ENCODE measurements around the gene KCNQ5. TPM values are rescaled to one million over a fixed set of nuclear protein-coding genes. Genes with fewer than 3 reads are reported as not detected.

The KCNQ5 gene
- total RNA-seq, 1 donor from 2014 or later = not detected

DNA sequence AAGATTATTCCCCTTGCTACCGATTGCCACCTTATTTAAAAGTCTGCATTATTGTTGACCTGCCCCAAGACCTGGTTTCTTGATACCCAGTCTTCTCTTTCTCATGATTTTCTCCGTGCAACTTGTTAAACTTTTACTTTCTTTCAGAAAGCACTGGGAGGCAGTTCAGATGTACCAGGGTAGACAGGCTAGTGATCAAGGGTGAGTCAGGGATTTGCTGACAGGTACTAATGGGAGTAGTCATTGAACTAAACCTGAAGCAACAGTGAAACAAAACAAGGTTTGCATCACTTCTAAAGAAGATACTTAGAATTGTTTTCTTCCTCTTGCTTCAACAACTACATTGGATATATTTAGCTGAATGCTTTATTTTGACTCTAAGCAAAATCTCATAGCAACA is 124.4 kb downstream of the KCNQ5 start:
- Histone ChIP-seq H3K36me3 (no peaks in the 10 kb centered on the region), H3K79me2 (ENCODE audit: low read depth) (no peaks in the 10 kb centered on the region), H3K4me2 (no peak overlapping the region), H3K27ac (no peak overlapping the region), H3K27me3 (no peaks in the 10 kb centered on the region), H2AFZ (replicated peaks) (no peak overlapping the region), H3F3A (ENCODE audit: low read depth) (no peaks in the 10 kb centered on the region), H4K20me1 (ENCODE audit: low read depth) (no peaks in the 10 kb centered on the region), H3K4me1 (no peaks in the 10 kb centered on the region), H3K9me3 (ENCODE audit: low read depth) (no peaks in the 10 kb centered on the region), H3K4me3 (no peak overlapping the region), H3K9ac (no peak overlapping the region)
- Mint-ChIP-seq H3K9me3 (no peaks in the 10 kb centered on the region), H3K36me3 (no peaks in the 10 kb centered on the region), H3K27ac (no peak overlapping the region), H3K4me3 (no peak overlapping the region), H3K27me3 (ENCODE audit: insufficient read depth, low read depth) (no peaks in the 10 kb centered on the region), H3K4me1 (peaks cover 4% of the 10 kb centered on the region)
- no peak for DNase-seq (ENCODE audit: low spot score)
- TF ChIP-seq EZH2phosphoT487 (IDR thresholded peaks at IDR 0.05) (no peak), EZH2 (IDR thresholded peaks at IDR 0.05) (no peak)
- TF ChIP-seq, protein P1, sequence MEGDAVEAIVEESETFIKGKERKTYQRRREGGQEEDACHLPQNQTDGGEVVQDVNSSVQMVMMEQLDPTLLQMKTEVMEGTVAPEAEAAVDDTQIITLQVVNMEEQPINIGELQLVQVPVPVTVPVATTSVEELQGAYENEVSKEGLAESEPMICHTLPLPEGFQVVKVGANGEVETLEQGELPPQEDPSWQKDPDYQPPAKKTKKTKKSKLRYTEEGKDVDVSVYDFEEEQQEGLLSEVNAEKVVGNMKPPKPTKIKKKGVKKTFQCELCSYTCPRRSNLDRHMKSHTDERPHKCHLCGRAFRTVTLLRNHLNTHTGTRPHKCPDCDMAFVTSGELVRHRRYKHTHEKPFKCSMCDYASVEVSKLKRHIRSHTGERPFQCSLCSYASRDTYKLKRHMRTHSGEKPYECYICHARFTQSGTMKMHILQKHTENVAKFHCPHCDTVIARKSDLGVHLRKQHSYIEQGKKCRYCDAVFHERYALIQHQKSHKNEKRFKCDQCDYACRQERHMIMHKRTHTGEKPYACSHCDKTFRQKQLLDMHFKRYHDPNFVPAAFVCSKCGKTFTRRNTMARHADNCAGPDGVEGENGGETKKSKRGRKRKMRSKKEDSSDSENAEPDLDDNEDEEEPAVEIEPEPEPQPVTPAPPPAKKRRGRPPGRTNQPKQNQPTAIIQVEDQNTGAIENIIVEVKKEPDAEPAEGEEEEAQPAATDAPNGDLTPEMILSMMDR (IDR thresholded peaks at IDR 0.05) = no peak

DNA sequence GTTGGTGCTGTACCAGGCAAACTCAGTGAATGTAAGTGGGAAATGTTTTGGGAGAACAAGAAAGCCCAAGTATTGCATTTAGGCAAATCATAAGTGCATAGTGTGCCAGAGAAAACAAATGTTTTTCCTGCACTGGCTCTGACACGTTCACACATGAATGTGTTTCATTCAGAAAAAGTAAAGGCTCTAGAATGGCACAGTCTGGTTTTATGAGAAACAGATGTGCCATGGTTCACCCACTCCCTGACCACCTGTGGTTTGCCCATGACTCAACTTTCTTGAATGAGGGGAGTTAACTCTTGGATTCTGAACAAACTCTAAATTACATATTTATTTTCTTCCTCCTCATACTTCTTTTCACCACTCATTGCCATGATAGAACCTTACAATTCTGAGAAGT is 126.9 kb downstream of the KCNQ5 start:
- H3K27ac Mint-ChIP-seq = no peak overlapping the region
- Histone ChIP-seq H4K20me1 (ENCODE audit: low read depth) (no peaks in the 10 kb centered on the region), H3K36me3 (no peaks in the 10 kb centered on the region), H3F3A (ENCODE audit: low read depth) (no peaks in the 10 kb centered on the region), H3K4me2 (no peak overlapping the region), H2AFZ (replicated peaks) (no peak overlapping the region), H3K9me3 (ENCODE audit: low read depth) (no peaks in the 10 kb centered on the region), H3K79me2 (ENCODE audit: low read depth) (no peaks in the 10 kb centered on the region), H3K9ac (no peak overlapping the region), H3K27me3 (no peaks in the 10 kb centered on the region), H3K4me3 (no peak overlapping the region), H3K4me1 (no peaks in the 10 kb centered on the region), H3K27ac (no peak overlapping the region)
- no peaks in the 10 kb centered on the region for H3K27me3 Mint-ChIP-seq (ENCODE audit: insufficient read depth, low read depth)
- no peaks in the 10 kb centered on the region for H3K36me3 Mint-ChIP-seq
- H3K4me1 Mint-ChIP-seq = peaks cover 4% of the 10 kb centered on the region
- no peak for DNase-seq (ENCODE audit: low spot score)
- no peak for TF ChIP-seq EZH2phosphoT487 (IDR thresholded peaks at IDR 0.05)
- no peak for TF ChIP-seq EZH2 (IDR thresholded peaks at IDR 0.05)
- TF ChIP-seq, protein P1 (IDR thresholded peaks at IDR 0.05) = no peak
- H3K9me3 Mint-ChIP-seq = no peaks in the 10 kb centered on the region
- H3K4me3 Mint-ChIP-seq = no peak overlapping the region

DNA sequence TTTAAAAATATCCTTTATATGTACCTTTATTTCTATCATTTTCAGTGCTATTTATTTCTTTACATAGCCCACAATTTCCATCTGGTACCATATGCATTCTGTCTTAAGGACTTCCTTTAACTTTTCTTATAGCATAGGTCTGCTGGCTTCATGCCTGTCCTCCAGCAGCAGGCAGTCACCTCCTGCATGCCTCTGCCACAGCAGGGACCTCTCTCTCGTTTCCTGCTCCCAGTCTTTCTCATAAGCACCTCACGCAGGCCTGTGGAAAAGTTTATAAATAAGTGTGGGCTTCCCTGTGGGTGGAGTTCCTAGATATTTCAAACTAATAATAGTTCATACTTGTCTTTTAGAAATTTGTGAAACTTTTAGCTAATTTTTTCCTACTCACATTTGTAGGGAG is 133.9 kb downstream of the KCNQ5 start:
- H3K4me3 ChIP-seq = no peak overlapping the region
- no peaks in the 10 kb centered on the region for H3K36me3 ChIP-seq
- H3K27me3 ChIP-seq = no peaks in the 10 kb centered on the region
- Mint-ChIP-seq H3K4me3 (no peak overlapping the region), H3K27me3 (ENCODE audit: insufficient read depth, low read depth) (no peaks in the 10 kb centered on the region), H3K36me3 (no peaks in the 10 kb centered on the region), H3K4me1 (no peaks in the 10 kb centered on the region), H3K27ac (no peak overlapping the region), H3K9me3 (no peaks in the 10 kb centered on the region)
- no peak overlapping the region for H2AFZ ChIP-seq (replicated peaks)
- H3K4me2 ChIP-seq = no peak overlapping the region
- TF ChIP-seq EZH2 (IDR thresholded peaks at IDR 0.05) (no peak), EZH2phosphoT487 (IDR thresholded peaks at IDR 0.05) (no peak)
- TF ChIP-seq, protein P1 (IDR thresholded peaks at IDR 0.05) = no peak
- H3F3A ChIP-seq (ENCODE audit: low read depth) = no peaks in the 10 kb centered on the region
- no peak for DNase-seq (ENCODE audit: low spot score)
- H3K27ac ChIP-seq = no peak overlapping the region
- no peak overlapping the region for H3K9ac ChIP-seq
- H3K79me2 ChIP-seq (ENCODE audit: low read depth) = no peaks in the 10 kb centered on the region
- H3K9me3 ChIP-seq (ENCODE audit: low read depth) = no peaks in the 10 kb centered on the region
- no peaks in the 10 kb centered on the region for H4K20me1 ChIP-seq (ENCODE audit: low read depth)
- no peaks in the 10 kb centered on the region for H3K4me1 ChIP-seq
